GM19452 (cell line): ENCODE measurements around the gene SETD2.
A peak's percentile ranks its signal among the peaks of the same experiment; 100 is the strongest.

Source experiments
- ATAC-seq: cut with Tn5 transposase; IDR thresholded peaks from one replicate; pipeline ENCODE4 v1.9.1; 2021; ENCODE audit not compliant: unreplicated experiment

The SETD2 gene

DNA sequence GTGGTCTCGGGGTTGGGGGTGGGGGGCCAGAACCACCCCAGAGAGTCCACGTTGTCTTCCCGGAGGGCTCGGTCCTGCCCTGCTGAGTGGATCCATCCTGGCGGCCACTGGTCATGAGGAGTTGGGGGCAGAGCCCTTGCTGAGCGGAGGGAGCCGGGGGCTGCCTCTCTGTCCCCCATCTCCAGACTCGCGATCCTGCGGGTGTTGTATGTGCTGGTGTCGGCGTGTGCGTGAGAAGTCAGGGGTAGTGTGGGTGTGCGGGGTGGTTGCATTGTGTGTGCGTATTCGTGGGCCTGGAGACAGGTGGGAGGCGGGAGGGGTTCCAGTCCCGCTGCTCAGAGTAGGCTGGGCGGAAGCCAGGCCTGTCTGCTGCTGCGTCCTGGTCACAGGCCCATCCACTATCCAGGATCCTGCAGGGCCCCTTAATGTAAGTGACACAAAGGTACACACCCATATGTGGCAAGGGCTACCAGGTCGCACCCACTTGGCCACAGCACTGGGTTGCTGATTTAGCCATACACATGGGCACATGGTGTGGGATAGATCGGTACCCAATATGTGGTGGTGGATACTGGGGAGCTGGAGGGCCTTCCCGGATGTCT lies 153.7 kb downstream of the SETD2 start:
- no peak for ATAC-seq

- ATAC-seq: peak; percentile 78
Measured at GRCh38 chr3:47009225-47010110, 154.4 kb downstream of the SETD2 start.

DNA sequence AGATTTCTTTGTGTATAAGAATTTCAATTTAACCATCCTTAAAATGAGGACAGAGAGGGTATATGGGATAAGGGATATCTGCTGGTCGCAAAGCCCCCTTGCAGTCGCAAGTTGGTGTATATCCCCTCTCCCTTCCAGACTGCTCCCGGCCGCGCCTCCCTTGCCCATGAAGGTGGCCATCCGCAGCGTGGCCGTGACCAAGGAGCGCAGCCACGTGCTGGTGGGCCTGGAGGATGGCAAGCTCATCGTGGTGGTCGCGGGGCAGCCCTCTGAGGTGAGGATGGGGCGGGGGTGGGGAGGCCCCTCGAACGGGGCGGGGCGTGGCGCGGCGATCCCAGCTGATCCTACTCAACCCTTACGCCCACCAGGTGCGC lies 155.1 kb downstream of the SETD2 start:
- no peak for ATAC-seq

DNA sequence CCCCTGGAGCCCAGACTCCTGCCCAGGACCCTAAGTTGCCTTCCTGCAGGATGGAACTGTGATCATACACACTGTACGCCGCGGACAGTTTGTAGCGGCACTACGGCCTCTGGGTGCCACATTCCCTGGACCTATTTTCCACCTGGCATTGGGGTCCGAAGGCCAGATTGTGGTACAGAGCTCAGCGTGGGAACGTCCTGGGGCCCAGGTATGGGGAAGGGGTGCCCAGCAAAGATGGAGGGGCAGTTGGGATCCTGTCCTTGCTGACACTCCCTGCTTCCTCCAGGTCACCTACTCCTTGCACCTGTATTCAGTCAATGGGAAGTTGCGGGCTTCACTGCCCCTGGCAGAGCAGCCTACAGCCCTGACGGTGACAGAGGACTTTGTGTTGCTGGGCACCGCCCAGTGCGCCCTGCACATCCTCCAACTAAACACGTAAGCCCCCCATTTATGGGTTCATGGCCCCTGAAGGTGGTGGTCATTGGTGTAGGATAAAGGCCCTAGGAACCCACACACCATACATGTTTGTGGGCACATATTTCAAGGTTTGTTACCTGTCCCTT lies 155.6 kb downstream of the SETD2 start:
- ATAC-seq: no peak

DNA sequence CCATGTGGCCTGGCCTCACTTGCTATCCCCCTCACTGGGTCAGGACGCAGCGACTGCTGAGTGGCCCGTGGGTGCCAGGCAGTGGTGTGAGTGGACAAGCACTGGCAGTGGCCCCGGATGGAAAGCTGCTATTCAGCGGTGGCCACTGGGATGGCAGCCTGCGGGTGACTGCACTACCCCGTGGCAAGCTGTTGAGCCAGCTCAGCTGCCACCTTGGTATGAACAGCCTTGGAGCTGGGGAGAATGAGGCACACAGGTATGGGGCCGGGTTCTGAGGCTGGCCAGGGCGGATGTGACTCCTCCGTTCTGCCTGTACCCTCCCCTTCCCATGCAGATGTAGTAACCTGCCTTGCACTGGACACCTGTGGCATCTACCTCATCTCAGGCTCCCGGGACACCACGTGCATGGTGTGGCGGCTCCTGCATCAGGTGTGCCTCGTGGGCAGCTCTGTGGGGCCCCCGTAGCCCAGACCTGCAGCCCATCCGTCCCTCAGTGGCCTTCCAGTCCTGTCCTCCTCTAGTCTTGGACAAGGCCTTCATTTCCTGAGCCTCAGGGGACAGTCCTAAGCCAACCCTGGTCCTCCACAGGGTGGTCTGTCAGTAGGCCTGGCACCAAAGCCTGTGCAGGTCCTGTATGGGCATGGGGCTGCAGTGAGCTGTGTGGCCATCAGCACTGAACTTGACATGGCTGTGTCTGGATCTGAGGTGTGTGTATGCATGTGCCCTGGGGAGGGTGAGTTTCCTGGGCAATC lies 156.3 kb downstream of the SETD2 start:
- no peak for ATAC-seq

- no peak for ATAC-seq
Measured at GRCh38 chr3:47007001-47007400, 156.9 kb downstream of the SETD2 start.

DNA sequence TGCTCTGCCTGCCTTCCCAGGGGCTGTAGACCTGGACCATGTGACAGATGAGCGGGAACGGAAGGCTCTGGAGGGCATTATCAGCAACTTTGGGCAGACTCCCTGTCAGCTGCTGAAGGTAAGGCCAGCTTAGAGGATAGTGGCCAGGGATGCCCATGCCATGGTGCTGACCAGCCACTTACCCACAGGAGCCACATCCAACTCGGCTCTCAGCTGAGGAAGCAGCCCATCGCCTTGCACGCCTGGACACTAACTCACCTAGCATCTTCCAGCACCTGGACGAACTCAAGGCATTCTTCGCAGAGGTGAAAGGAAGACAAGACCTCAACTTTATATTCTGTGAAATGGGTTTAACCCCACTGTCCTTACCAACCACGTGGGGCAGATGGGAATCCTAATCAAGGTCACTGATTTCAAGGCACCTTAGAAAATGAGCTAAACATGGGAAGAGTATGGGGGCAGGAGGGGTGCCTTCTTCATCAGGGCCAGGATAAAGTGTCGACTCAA lies 157.7 kb downstream of the SETD2 start:
- no peak for ATAC-seq

DNA sequence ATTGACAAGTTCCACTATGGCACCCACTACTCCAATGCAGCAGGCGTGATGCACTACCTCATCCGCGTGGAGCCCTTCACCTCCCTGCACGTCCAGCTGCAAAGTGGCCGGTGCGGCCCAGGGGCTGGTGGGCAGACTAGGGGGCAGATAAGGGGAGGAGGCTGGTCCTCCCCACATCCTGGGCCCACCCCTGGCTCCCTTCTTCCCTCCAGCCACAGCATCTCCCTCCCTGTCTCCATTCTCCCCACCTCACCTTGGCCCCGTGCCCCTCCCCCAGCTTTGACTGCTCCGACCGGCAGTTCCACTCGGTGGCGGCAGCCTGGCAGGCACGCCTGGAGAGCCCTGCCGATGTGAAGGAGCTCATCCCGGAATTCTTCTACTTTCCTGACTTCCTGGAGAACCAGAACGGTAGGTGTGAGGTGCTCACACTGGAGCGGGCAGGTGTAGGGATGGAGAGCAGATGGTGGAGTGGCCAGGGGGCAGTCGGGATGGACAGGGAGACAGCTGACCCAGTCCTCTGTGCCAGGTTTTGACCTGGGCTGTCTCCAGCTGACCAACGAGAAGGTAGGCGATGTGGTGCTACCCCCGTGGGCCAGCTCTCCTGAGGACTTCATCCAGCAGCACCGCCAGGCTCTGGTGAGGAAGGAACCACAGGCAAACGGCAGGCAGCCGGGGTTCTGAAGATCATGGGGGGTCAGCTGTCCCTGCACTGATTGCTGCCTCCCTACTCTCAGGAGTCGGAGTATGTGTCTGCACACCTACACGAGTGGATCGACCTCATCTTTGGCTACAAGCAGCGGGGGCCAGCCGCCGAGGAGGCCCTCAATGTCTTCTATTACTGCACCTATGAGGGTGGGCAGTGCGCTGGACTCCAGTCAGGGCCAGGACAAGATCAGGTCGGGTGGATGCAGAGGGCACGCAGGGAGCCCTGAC lies 158.4 kb downstream of the SETD2 start:
- ATAC-seq: no peak

- no peak for ATAC-seq
Measured at GRCh38 chr3:47004369-47005211, 159.3 kb downstream of the SETD2 start.

DNA sequence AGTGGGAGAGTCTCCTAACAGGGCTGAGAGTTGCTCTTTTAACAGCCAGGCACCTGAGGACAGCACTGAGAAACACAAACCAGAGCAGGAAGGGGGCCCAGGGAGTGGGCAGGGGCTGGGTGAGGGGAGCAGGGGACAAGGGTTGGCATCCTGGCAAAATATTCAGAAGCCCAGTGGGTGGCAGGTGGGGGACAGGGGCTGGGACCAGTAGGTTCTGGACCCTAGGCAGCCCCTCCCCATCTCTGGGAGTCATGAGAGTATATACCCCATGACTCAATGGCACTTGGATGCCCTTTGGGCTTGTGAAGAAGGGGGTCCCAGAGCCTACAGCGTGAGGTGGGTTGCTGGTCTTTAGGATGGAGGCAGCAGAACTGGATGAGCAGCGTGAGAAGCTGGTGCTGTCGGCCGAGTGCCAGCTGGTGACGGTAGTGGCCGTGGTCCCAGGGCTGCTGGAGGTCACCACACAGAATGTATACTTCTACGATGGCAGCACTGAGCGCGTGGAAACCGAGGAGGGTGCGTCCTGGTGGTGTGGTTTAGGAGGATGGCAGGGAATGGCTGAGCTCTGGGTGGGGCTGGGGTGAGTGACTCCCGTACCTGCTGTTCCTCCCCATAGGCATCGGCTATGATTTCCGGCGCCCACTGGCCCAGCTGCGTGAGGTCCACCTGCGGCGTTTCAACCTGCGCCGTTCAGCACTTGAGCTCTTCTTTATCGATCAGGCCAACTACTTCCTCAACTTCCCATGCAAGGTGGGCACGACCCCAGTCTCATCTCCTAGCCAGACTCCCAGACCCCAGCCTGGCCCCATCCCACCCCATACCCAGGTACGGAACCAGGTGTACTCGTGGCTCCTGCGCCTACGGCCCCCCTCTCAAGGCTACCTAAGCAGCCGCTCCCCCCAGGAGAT lies 160.2 kb downstream of the SETD2 start:
- no peak for ATAC-seq

GRCh38 chr3:47003056-47003410 lies 160.9 kb downstream of the SETD2 start:
- ATAC-seq: no peak

DNA sequence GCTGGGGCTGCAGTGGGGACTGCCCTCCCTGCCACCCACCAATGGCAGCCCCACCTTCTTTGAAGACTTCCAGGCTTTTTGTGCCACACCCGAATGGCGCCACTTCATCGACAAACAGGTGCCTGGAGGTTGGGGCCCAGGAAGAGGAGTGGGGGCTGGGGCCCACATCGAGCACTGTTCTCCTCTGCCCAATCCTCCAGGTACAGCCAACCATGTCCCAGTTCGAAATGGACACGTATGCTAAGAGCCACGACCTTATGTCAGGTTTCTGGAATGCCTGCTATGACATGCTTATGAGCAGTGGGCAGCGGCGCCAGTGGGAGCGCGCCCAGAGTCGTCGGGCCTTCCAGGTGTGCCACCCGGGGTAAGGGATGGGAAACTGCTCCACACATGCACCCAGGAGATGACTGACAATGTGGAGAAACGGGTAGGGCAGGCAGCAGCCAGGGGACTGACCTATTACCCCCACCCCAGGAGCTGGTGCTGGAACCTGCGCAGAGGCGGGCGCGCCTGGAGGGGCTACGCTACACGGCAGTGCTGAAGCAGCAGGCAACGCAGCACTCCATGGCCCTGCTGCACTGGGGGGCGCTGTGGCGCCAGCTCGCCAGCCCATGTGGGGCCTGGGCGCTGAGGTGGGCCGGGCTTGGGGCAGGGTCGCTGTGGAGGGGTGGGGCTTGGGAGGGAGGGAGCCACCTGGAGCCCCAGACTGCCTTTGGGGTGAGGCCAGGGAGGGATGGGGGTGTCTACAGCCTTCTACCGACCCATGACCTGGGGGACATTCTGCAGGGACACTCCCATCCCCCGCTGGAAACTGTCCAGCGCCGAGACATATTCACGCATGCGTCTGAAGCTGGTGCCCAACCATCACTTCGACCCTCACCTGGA lies 161.5 kb downstream of the SETD2 start:
- no peak for ATAC-seq

DNA sequence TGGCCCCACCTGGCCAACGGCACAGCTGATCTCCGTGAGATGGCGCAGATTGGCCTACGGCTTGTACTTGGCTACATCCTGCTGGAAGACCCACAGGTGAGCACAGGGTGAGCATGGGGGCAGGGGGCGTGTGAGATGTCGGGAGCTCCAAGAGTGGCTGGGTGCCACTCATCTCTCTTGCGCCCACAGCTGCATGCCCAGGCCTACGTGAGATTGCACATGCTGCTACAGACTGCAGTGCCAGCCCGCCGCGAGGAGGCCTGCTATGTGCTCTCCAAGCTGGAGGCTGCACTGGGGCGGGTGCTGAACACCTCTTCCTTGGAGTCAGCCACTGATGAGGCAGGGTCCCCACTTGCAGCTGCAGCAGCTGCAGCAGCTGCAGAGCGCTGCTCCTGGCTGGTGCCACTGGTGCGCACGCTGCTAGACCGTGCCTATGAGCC lies 162.2 kb downstream of the SETD2 start:
- no peak for ATAC-seq

DNA sequence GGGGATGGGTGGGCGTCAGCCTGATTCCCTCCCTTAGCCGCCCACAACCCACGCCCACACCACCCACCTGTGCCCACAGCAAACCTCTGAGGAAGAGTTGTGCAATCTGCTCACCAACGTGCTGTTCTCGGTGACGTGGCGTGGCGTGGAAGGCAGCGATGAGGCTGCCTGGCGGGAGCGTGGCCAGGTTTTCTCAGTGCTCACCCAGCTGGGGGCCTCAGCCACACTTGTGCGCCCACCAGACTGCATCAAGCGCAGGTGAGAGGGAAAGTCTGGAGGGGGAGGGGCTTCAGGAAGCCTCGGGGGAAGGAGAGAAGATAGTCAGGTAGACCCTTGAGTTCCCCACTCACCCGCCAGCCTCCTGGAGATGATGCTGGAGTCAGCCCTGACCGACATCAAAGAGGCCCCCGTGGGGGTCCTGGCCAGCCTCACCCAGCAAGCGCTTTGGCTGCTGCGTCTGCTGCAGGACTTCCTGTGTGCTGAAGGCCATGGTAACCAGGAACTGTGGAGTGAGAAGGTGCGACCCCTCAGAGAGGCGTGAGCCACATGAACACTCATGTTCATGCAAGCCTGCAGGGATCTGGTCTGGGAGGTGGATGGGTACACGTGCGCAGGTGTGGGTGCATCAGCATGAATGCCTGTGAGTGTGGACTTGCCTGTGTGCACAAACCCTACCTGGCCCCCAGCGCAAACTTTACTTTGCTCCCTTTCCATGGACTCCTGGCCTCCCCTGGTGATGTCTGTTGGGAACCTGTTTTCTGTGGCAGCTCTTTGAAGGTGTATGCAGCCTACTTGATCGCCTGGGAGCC lies 162.8 kb downstream of the SETD2 start:
- ATAC-seq: no peak

GRCh38 chr3:47000198-47000815 lies 163.6 kb downstream of the SETD2 start:
- no peak for ATAC-seq

DNA sequence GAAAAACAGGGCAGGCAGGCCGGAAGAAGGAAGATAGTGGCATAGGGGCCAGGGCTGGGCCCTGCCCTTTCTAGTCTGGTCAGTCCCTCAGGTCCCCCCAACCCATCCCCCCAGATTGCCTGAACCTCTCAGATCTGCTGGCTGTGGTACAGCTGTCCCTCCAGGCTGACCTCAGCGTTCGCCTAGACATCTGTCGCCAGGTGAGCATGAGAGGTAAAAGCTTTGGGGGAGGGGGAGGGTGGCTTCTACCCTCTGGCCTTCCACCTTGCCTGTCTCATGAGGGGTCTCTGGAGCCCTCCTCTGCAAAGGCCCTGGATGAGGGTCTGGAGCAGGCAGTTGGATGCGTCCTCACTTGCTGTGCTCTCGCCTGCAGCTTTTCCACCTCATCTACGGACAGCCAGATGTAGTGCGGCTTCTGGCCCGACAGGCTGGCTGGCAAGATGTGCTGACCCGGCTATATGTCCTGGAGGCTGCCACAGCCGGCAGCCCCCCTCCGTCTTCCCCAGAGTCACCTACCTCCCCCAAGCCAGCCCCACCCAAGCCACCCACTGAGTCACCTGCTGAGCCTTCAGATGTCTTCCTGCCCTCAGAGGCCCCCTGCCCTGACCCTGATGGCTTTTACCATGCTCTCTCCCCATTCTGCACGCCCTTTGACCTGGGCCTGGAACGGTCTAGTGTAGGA lies 164.3 kb downstream of the SETD2 start:
- no peak for ATAC-seq
